Transverse colon (tissue), 4 donors: ENCODE measurements around the gene SBSN. TPM values are rescaled to one million over a fixed set of nuclear protein-coding genes. Genes with fewer than 3 reads are reported as not detected.

Experiments used
- DNase-seq: peaks from one replicate; pipeline ENCODE4 v3.0.0-alpha.2; 2019
- H3K27ac ChIP-seq, 4 donors: fragments of 200-600 bp; sonication (generic); 2 replicates each; pipeline ENCODE4 v1.5.1; 2016 to 2018; ENCODE audit warnings: inconsistent platforms in 4 of 4
- H3K27me3 ChIP-seq: fragments of 200-600 bp; sonication (generic); 2 replicates; pipeline ENCODE4 v1.5.1; 2017; ENCODE audit warnings: inconsistent platforms
- H3K36me3 ChIP-seq, 4 donors: fragments of 200-600 bp; sonication (generic); 2 replicates each; pipeline ENCODE4 v1.5.1; 2017 to 2019; ENCODE audit warnings: inconsistent platforms in 4 of 4
- H3K4me1 ChIP-seq, 4 donors: fragments of 200-600 bp; sonication (generic); 2 replicates each; pipeline ENCODE4 v1.5.1; 2017 to 2020; ENCODE audit warnings: inconsistent platforms in 4 of 4
- H3K4me3 ChIP-seq, 4 donors: fragments of 200-600 bp; sonication (generic); 1 replicate in 1 of 4; 2 replicates in 3 of 4; pipeline versions ENCODE4 v1.5.1 to v1.6.1; 2017 to 2019; ENCODE audit warnings: inconsistent platforms in 4 of 4
- H3K9me3 ChIP-seq, 2 donors: fragments of 200-600 bp; sonication (generic); 2 replicates each; pipeline ENCODE4 v1.5.1; 2017 to 2019; ENCODE audit warnings: inconsistent platforms in 2 of 2
- CTCF ChIP-seq, 5 experiments: fragments of 200-600 bp in 3 of 5; fragments of 450-650 bp in 2 of 5; sonication (generic) in 3 of 5; IDR thresholded peaks; 1 replicate in 2 of 5; 2 replicates in 3 of 5; pipeline ENCODE4 v1.5.1; 2016 to 2017; ENCODE audit warnings: antibody characterized with exemption in 5 of 5, inconsistent platforms in 3 of 5, mild to moderate bottlenecking in 2 of 5, moderate library complexity in 1 of 5
- EP300 ChIP-seq: sonication (generic); formaldehyde crosslinking; IDR thresholded peaks from one replicate; pipeline ENCODE4 v1.6.1; 2017; ENCODE audit warnings: antibody characterized with exemption, low read depth
- POLR2A ChIP-seq: fragments of 450-650 bp; IDR thresholded peaks from one replicate; pipeline ENCODE4 v1.6.1; 2016; ENCODE audit warnings: antibody characterized with exemption, mild to moderate bottlenecking, moderate library complexity
- POLR2AphosphoS5 ChIP-seq, 3 donors: sonication (generic); formaldehyde crosslinking; IDR thresholded peaks; one replicate each; pipeline ENCODE4 v1.6.1; 2016; ENCODE audit warnings: antibody characterized with exemption in 3 of 3
- WGBS, 2 donors: methylation state at CpG; one replicate each; pipeline ENCODE4 v1.1.5; 2018; ENCODE audit warnings: low coverage in 1 of 2; 5-methylcytosine and 5-hydroxymethylcytosine counted together
- in situ Hi-C, 4 donors: fragments of 200-750 bp; cut with MboI; loops; one replicate each; pipeline versions ENCODE4 v1.15.0 to v1.15.1; 2017; ENCODE audit warnings: low sequenced_read_pairs in 3 of 4, low pct_ligation_motif_present in 1 of 4, low pct_unique_long_range_greater_than_20kb in 1 of 4
- intact Hi-C: fragments of 100-400 bp; cut with DNase I; formaldehyde crosslinking; loops from one replicate; pipeline ENCODE4 v1.15.1; 2023; ENCODE audit warnings: low total_unique reads
- total RNA-seq, 4 donors: library from RNA; depleted of rRNA; stranded (reverse); fragments of >200 nt; gene quantifications; one replicate each; pipeline ENCODE4 v1.1.0, GENCODE V29; 2016

SBSN gene
- total RNA-seq, 4 donors from 2014 or later: not detected

GRCh38 chr19:35565016-35565856 lies 37.1 kb upstream of the SBSN start:
- WGBS, 2 donors: 67 to 77% methylated on average over 4 to 12 of the region's 12 CpGs
- no peaks in the 10 kb centered on the region for H3K36me3 ChIP-seq
- intact Hi-C loops (loop anchor here (1.0 kb wide), 1 partner anchor 13 kb away; no protein-coding TSS in a partner anchor), in situ Hi-C loops (no loop called here)
- peaks cover 18% of the 10 kb centered on the region for H3K27me3 ChIP-seq
- H3K9me3 ChIP-seq: no peaks in the 10 kb centered on the region
- H3K4me3 ChIP-seq: no peak overlapping the region
- no peak for DNase-seq
- no peak for TF ChIP-seq POLR2A
- TF ChIP-seq CTCF (IDR thresholded peaks at IDR 0.05): no peak
- TF ChIP-seq POLR2AphosphoS5 (IDR thresholded peaks at IDR 0.05): no peak
- no peak for TF ChIP-seq EP300
- H3K27ac ChIP-seq: no peak overlapping the region
- no peaks in the 10 kb centered on the region for H3K4me1 ChIP-seq

DNA sequence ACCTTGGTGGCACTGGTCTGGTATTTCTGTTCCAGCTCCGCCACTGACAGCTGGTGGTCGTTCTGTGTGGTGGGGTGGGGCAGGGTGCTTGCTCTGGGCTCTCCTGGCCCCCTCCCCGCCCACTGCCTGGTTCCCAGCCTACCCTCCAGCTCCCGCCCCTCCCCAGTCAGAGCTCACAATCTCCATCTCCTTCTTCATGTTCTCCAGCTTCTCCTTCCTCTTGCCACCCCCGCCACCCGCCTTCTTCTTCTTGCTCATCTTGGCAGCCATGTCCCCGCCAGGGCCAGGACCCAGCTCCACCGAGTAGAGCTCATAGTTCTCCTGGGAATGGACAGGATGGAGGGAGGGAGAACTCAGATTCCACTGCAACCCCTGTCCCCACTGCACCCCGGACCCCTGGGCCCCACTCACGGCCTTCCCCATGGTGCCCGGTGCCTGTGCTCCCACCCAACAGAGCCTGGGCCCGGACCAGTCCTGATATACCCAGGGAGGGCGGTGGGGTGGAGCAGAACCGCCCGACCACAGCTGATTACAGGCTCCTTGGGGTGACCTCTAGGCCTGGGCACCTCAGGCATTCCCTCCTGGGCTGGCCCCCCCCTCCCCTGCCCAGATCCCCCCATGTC lies 35.2 kb upstream of the SBSN start, which contains the start of gene ATP4A:
TSS of gene ATP4A (minus strand) at position 452 of the 623 bp plus-strand sequence. CDS start at position 423, 29 bp downstream.
- TF ChIP-seq POLR2AphosphoS5 (IDR thresholded peaks at IDR 0.05) (no peak), POLR2A (no peak), EP300 (no peak), CTCF (IDR thresholded peaks at IDR 0.05) (no peak)
- Histone ChIP-seq H3K36me3 (no peaks in the 10 kb centered on the region), H3K4me3 (no peak within 1 kb of the TSS), H3K27ac (no peak within 1 kb of the TSS), H3K9me3 (no peaks in the 10 kb centered on the region), H3K4me1 (peaks cover 0 to 3% (median 1%) of the 10 kb centered on the region in 4 donors), H3K27me3 (peaks cover 37% of the 10 kb centered on the region)
- 68 to 79% methylated on average over 4 to 15 of the region's 15 CpGs for WGBS, 2 donors
- in situ Hi-C loops (no loop called here), intact Hi-C loops (no loop called here)
- DNase-seq: no peak

DNA sequence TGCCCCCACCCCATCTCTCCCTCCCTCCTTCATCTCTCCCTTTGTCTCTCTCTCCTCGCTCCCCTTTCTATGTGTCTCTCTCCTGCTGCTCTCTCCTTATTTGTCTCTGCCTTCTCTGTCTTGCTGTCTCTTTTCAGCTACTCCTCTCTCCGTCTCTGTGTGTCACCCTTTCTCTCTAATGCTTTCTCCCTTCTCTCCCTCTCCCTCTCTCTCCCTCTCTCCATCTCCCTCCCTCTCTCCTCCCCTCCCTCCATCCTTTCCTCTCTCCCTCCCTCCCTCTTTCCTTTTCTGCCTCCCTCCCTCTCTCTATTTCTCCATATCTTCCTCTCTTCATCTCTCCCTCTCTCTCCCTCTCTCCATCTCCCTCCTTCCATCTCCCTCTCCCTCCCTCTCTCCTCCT lies 34.7 kb upstream of the SBSN start:
- Histone ChIP-seq H3K4me3 (no peak overlapping the region), H3K4me1 (peaks cover 0 to 8% (median 7%) of the 10 kb centered on the region in 4 donors), H3K27ac (no peak overlapping the region), H3K27me3 (peaks cover 42% of the 10 kb centered on the region), H3K9me3 (no peaks in the 10 kb centered on the region), H3K36me3 (no peaks in the 10 kb centered on the region)
- in situ Hi-C loops: no loop called here
- intact Hi-C loops: no loop called here
- no peak for DNase-seq
- TF ChIP-seq POLR2A: no peak
- TF ChIP-seq CTCF (IDR thresholded peaks at IDR 0.05): no peak
- TF ChIP-seq POLR2AphosphoS5 (IDR thresholded peaks at IDR 0.05): no peak
- TF ChIP-seq EP300: no peak
- 63 to 69% methylated on average over 2 of the region's 2 CpGs for WGBS, 2 donors

GRCh38 chr19:35562336-35562735 lies 34.2 kb upstream of the SBSN start:
- Histone ChIP-seq H3K36me3 (no peaks in the 10 kb centered on the region), H3K27ac (no peak overlapping the region)
- DNase-seq: no peak

More at GRCh38 chr19:35562336-35562735, 34.2 kb upstream of the SBSN start:
- H3K4me3 ChIP-seq: no peak overlapping the region
- 38 to 71% methylated on average over 4 to 17 of the region's 17 CpGs for WGBS, 2 donors
- H3K9me3 ChIP-seq: no peaks in the 10 kb centered on the region
- TF ChIP-seq CTCF (IDR thresholded peaks at IDR 0.05) (no peak), EP300 (no peak), POLR2A (no peak), POLR2AphosphoS5 (IDR thresholded peaks at IDR 0.05) (no peak)
- intact Hi-C loops (no loop called here), in situ Hi-C loops (no loop called here)
- H3K4me1 ChIP-seq: peaks cover 0 to 12% (median 9%) of the 10 kb centered on the region in 4 donors
- H3K27me3 ChIP-seq: peaks cover 45% of the 10 kb centered on the region
